GM18909 (cell line): Measurements from ENCODE around the gene KLC3.

Source experiments
- ATAC-seq: cut with Tn5 transposase; IDR thresholded peaks from one replicate; pipeline ENCODE4 v1.9.1; 2021; ENCODE audit warnings: mild to moderate bottlenecking; ENCODE audit not compliant: unreplicated experiment, poor library complexity

The KLC3 gene

GRCh38 chr19:45347570-45348366 is 7.2 kb downstream of the KLC3 start:
- no peak for ATAC-seq

- no peak for ATAC-seq
Observed at GRCh38 chr19:45348367-45349125, 8.0 kb downstream of the KLC3 start.

- no peak for ATAC-seq
Observed at GRCh38 chr19:45349126-45349415, 8.5 kb downstream of the KLC3 start.

GRCh38 chr19:45349430-45349941 is 8.9 kb downstream of the KLC3 start:
- no peak for ATAC-seq

- no peak for ATAC-seq
Observed at GRCh38 chr19:45350477-45351058, 10.0 kb downstream of the KLC3 start.

GRCh38 chr19:45351401-45351952 is 10.9 kb downstream of the KLC3 start:
- ATAC-seq: no peak

- no peak for ATAC-seq
Observed at GRCh38 chr19:45352062-45352461, 11.5 kb downstream of the KLC3 start.

- no peak for ATAC-seq
Observed at GRCh38 chr19:45352471-45352870, 11.9 kb downstream of the KLC3 start.

GRCh38 chr19:45352914-45353796 is 12.6 kb downstream of the KLC3 start:
- ATAC-seq: no peak

- ATAC-seq: no peak
Observed at GRCh38 chr19:45354241-45354842, 13.8 kb downstream of the KLC3 start.

- no peak for ATAC-seq
Observed at GRCh38 chr19:45355402-45355801, 14.9 kb downstream of the KLC3 start.

GRCh38 chr19:45355910-45356309 is 15.4 kb downstream of the KLC3 start:
- ATAC-seq: no peak

GRCh38 chr19:45356760-45357444 is 16.4 kb downstream of the KLC3 start:
- ATAC-seq: no peak

- ATAC-seq: no peak
Observed at GRCh38 chr19:45357445-45357783, 16.9 kb downstream of the KLC3 start.

GRCh38 chr19:45358213-45358792 is 17.8 kb downstream of the KLC3 start:
- no peak for ATAC-seq

GRCh38 chr19:45361608-45362007 is 21.1 kb downstream of the KLC3 start:
- ATAC-seq: no peak

GRCh38 chr19:45362291-45362690 is 21.7 kb downstream of the KLC3 start:
- no peak for ATAC-seq

GRCh38 chr19:45363861-45364459 is 23.4 kb downstream of the KLC3 start:
- ATAC-seq: no peak
